HG02678 (cell line): Measurements from ENCODE around the gene ZFAND2A.
"Not testable (repeated sequence)": the region's sequence is repeated elsewhere in the genome, so short reads cannot be mapped to it uniquely, and the experiment has no call there.

ENCODE experiments used
- ATAC-seq: cut with Tn5 transposase; IDR thresholded peaks from one replicate; pipeline ENCODE4 v1.9.1; 2021; ENCODE audit warnings: mild to moderate bottlenecking, moderate library complexity; ENCODE audit not compliant: unreplicated experiment

ZFAND2A gene

GRCh38 chr7:1127001-1127400, 33.0 kb downstream of the ZFAND2A start:
- ATAC-seq, result no peak

- ATAC-seq, result no peak
Observed at GRCh38 chr7:1125603-1125969, 34.4 kb downstream of the ZFAND2A start.

- no peak for ATAC-seq
Observed at GRCh38 chr7:1124816-1125602, 35.0 kb downstream of the ZFAND2A start.

- ATAC-seq, result no peak
Observed at GRCh38 chr7:1124164-1124563, 35.8 kb downstream of the ZFAND2A start.

- no peak for ATAC-seq
Observed at GRCh38 chr7:1123715-1124114, 36.3 kb downstream of the ZFAND2A start.

- ATAC-seq, result no peak
Observed at GRCh38 chr7:1122832-1123501, 37.0 kb downstream of the ZFAND2A start.

- ATAC-seq, result no peak
Observed at GRCh38 chr7:1121886-1122831, 37.8 kb downstream of the ZFAND2A start.

GRCh38 chr7:1121476-1121875, 38.5 kb downstream of the ZFAND2A start:
- ATAC-seq, result no peak

GRCh38 chr7:1120791-1121190, 39.2 kb downstream of the ZFAND2A start:
- no peak for ATAC-seq

GRCh38 chr7:1119201-1119600, 40.8 kb downstream of the ZFAND2A start:
- no peak for ATAC-seq

GRCh38 chr7:1117321-1117928, 42.6 kb downstream of the ZFAND2A start:
- ATAC-seq, result no peak

- not testable (repeated sequence) for ATAC-seq
Observed at GRCh38 chr7:1116383-1117008, 43.5 kb downstream of the ZFAND2A start.

- not testable (repeated sequence) for ATAC-seq
Observed at GRCh38 chr7:1115171-1116045, 44.6 kb downstream of the ZFAND2A start.

GRCh38 chr7:1114505-1114904, 45.5 kb downstream of the ZFAND2A start:
- ATAC-seq, result no peak

- no peak for ATAC-seq
Observed at GRCh38 chr7:1114088-1114487, 45.9 kb downstream of the ZFAND2A start.

GRCh38 chr7:1113548-1113885, 46.5 kb downstream of the ZFAND2A start:
- no peak for ATAC-seq

- no peak for ATAC-seq
Observed at GRCh38 chr7:1112625-1113547, 47.1 kb downstream of the ZFAND2A start.

GRCh38 chr7:1112109-1112508, 47.9 kb downstream of the ZFAND2A start:
- ATAC-seq, result no peak

GRCh38 chr7:1111156-1111555, 48.8 kb downstream of the ZFAND2A start:
- ATAC-seq, result no peak
